ENCODE measurements around the gene CDK11A.
"Not testable (repeated sequence)": the region's sequence is repeated elsewhere in the genome, so short reads cannot be mapped to it uniquely, and the experiment has no call there.

The CDK11A gene

DNA sequence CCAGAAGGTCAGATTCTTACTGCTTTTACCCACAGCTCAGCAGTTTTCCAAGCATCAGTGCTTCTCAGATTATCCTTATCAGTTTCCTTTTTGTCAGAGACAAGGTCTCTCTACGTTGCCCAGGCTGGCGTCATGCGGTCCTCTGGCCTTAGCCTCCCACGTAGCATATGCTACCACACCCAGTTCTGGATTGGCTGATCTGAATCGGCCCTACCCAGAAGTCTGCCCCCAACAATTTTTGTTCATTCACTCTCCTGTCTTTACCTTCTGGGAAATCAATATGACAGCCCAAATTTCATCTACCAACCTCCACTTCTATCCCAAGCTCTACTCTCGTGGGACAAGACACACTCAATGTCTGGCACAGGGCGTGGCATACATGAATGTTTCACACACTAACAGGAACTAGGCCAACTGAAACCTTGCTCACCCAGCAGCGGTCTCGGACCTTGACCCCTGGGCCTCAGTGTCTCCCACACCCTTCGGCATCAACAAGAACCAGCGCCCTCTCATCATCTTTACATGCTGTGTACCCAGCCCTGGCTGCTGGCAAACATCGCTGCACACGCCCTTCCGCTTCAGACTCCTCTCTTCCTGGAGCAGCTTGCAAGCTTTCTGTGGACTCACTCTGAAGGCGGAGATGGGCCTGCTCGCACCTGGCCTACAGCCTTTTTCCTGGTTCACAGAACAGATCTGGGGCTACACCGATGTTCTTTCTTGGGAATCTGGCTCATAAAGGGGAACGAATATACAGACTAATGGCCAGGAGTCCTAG is 8.9 kb downstream of the CDK11A start:
- not testable (repeated sequence) for DNase-seq

DNA sequence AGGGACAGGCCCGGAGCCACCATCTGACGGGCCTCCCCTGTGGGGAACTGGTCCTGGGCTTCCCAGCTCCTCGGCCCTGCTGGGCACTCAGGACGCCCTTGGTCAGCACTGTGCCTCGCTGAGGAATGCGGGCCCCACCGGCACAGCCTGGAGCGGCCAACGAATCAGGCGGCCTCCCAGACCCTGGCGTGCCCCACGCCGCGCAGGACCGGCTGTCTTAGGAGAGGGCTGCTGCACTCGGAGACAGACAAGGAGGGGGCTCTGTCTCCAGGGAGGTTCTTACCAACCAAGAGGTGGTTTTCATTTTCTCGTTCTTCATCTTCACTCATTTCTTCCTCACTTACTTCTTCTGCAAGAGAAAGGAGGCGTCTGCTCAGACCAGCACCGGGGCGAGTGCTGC is 16.3 kb downstream of the CDK11A start:
- DNase-seq, result not testable (repeated sequence)

DNA sequence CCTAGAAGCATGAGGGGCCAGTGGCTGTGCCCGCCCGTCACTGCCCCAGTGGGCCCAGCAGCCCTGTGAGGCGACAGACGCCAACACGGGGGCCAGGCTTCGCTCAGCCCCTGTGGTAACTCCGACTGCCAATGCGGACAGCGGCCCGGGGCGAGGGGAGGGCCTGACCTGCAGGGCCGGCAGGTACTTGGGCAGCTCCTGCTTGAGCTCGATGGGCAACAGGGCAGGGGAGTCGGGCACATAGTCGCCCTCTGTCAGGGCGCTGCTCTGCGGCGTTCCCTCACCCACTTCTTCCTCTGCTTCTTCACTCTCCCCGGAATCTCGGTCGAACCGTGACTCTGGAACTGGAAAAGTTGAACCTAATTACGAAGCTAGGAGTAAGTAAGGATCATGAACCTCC is 16.9 kb downstream of the CDK11A start:
- not testable (repeated sequence) for DNase-seq

DNA sequence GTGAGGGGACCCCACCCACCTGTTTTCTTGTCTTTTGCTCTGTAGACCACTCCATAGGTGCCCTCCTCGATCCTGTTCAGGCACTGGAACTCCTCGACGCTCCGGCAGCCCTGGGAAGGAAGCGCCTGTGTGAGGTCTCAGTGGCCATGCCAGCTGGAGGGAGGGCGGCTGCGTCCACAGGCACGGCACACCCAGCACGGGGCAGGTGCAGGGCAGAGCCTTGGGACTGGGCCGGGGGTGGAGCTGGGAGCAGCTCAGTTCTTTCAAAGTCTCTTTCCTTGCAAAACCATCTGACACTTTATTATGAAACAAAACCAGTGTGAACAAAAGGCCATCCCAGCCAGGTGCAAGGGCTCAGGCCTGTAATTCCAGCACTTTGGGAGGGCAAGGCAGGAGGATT is 18.5 kb downstream of the CDK11A start:
- DNase-seq, result not testable (repeated sequence)

DNA sequence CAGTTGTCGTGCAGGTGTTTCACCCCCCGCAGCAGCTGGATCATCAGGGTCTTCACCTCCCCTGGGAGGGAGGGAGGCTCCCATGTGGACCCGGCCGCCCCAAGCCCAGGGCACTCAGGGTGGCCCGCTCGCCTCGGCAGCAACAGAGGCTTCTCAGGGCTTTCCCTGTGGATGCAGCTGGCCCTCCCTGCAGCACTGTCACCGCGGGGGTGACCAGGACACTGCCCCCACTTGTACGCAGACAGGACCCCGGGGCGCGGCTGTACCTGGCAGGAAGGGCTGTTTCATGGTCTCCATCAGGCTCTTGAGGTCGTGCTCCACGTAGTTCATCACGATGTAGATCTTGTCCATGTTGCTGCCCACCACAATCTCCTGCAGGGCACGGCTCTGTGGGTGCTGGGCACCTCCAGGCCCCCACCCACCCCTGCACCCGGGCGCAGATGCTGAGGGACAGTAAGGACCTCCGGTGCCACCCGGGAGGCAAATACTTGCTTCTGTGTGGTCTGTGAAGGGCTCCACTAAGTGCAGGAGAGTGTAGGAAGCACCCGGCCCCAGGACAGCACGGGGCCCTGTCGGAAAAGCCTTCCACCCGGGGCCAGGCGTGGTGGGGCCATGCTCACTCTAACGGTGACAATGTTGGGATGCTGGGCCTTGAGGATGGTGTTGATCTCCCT is 19.7 kb downstream of the CDK11A start:
- not testable (repeated sequence) for DNase-seq

DNA sequence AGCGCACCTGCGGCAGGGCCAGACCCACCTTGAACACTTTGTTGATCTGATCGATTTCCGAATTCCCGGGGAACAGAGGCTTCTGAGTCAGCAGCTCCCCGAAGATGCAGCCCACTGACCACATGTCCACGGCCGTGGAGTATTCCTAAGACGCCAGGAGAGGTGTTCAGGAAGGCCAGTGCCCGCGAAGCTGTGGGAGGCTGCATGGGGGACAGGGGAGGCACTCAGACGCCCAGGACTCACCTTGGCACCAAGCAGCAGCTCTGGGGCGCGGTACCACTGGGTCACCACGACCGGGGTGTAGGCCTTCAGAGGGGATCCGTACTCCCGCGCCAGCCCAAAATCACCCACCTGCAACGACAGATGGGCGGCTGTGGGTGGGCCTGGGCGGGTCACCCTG is 20.4 kb downstream of the CDK11A start:
- DNase-seq, result no peak

DNA sequence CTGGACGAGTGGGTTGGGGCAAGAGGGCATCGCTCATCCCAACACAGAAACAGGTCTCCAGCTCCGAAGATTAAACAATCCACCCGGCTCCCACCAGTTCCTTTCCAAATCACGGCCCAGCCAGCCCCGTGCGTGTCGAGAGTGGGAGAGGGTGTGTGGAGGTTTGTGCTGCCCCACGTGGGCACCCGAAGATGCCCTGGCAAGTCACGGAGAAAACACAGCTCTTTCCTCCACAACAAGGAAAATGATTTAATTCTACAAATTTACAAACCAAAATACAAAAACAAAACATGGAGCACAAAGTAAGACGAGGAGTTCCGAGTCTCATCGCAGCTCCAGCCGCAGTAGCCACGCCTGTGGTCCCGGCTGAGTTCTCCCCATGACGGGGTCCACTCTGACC is 21.7 kb downstream of the CDK11A start:
- DNase-seq, result not testable (repeated sequence)

DNA sequence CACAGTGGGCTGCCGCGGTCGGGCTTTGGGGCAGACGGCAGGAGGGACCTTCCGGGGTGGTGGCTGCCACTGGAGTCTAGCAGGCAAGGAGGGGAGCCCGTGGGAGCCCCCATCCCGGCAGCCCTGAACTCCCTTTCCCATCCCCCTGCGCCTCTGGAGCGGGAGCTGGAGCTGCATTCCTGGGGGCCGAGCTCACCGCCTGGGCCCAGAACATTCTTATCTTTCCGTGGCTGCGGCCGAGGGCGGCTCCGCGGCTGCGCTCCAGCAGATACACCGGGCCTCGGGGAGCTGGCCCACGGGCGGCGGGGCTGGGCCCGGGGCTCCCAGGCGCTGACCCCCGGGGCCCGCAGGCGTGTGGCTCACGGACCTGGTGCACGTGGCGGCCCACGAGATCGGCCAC is 23.6 kb downstream of the CDK11A start:
- DNase-seq, result not testable (repeated sequence)

DNA sequence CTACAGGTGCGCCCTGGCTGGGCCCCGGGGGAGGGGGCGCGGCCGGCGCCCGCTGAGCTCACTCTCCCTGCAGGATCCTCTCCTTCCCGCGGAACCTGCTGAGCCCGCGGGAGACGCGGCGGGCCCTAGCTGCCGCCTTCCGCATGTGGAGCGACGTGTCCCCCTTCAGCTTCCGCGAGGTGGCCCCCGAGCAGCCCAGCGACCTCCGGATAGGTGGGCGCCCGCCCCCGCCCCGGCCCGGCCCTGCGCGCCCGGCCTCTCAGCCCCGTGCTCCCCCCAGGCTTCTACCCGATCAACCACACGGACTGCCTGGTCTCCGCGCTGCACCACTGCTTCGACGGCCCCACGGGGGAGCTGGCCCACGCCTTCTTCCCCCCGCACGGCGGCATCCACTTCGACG is 24.1 kb downstream of the CDK11A start:
- DNase-seq, result not testable (repeated sequence)

DNA sequence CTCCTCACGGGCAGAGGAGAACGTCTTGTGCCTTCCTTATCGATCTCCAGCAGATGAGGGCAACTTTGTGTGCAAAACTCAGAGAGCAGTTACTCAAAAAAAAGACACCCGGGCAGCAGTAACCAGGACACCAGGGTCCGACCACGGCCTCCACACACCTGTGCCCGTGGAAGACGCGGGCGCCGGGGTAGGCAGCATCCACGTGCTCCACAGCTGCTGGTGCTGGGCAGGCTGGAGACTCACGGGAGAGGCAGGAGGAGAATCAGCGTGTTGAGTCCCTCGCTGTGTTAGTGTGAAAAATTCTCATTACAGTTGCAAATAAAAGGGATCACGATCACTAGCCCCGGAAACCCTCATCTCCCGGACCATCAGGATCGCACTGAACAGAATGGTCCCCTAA is 25.1 kb downstream of the CDK11A start:
- not testable (repeated sequence) for DNase-seq

DNA sequence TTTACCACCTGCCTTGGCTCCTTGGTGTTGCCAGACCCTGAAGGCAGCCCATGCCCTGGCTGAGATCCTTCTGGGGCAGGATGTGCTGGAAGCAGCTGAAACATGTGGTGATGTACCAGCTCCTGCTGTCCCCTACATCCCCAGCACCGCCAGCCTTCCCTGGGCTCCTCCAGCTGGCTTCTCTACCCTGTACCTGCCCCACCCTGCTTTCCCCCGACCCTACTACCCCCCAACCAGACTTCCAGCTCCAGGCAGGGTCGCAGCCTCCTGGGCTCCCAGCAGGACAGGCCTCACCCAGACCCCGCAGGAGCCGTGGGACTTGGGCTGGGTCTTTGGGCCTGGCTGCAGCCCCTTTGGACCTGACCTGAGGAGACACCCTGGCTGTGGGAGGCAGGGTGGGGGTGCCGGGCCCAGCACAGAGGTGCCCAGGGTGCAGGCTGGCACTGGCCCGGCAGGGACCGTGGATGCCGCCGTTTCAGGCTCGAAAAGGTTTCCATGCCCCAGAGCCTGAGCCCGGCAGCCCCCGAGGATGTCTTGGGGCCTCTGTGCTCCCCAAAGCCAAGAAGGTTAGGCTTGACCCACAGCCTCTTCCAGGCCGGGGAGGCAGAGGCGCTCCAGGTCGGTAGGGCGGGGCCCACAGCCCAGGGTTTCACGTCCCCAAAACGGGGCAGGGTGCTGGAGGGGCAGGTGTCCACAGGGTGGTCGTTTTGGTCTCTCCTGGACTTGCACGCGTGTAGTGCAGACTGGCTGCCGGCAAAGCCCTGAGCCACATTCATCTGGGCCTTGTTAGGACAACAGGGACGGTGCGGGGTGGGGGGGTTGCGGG is 26.6 kb downstream of the CDK11A start:
- not testable (repeated sequence) for DNase-seq

DNA sequence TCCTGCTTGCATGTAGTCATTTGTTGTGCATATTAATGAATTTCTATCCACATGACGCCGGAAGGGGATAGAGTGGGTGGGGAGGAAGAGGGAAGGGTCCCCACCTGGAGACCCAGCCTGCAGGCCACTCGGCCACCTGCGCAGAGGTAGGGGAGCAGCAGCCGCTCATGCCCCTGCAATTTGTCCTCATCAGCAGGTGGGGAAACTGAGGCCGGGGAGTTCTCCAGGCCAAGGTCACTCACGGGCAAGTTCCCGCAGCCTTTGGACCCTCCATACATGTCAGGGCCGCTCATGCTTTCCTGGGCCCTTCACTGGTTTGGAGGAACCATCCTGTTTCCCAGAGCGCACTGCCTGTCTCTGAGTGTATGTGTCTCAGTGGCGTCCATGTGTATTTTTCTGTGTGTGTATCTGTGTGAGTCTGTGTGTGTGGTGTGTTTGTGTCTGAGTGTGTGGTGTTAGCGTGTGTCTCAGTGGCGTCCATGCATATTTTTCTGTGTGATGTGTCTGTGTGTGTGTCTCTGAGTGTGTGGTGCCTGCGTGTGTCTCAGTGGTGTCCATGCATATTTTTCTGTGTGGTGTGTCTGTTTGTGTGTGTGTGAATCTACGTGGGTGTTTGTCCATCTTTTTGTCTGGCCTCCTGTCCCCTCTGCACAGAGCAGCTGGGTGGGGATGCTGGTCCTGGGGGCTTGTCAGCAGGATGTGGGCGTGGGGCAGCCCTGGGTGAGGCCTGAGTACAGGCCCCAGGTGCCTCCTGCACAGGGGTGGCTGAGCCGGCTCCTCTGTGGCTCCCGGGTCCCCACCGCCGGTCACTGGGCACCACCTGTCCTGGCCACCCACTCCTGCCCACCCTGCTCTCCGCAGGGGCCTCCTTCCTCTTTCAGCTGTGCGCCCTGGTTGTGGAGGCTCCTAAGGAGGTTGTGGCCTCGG is 27.5 kb downstream of the CDK11A start:
- not testable (repeated sequence) for DNase-seq

DNA sequence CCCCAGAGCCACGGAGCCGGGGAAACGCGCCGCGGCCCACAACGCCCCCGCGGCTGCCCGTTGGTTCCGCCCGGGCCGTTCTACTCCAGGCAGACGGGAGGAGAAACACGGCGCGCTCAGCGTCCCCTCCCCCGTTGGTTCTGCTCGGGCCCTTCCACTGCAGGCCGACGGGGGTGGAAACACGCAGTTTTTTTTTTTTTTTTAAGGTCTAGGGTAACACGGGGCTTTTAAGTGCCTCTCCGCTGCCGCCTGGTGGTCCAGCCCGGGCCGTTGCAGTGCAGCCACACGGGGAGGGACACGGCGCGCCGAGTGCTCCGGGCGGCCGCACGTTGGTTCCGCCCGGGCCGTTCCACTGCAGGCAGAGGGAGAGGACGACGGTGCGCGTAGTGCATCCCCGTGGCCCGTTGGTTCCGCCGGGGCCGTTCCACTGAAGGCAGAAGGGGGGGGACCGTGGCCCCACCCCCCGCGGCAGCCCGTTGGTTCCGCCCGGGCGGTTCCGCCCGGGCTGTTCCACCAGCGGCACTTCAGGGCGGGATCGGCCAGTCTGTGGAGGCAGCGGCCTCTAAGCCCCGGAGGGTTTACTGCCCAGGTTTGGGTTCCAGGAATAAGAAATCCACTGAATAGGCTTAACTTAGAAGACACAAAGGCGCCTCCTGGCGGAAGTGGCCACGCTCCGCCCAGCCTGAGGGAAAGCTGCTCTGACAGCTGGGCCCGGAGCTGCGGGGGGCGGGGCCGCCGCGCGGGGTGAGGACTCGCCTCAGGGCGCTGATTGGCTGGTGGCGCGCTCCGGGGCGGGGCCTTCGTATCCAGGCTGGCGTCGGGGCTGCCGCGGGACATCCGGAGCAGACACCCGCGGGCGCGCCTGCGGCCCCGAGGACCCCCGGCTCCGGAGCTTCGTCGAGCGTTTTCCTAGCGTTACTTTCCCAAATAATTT is 31.2 kb downstream of the CDK11A start, which contains the start of gene SLC35E2B:
Gene SLC35E2B, minus strand, starts transcription at position 82 of the 934 bp plus-strand sequence. CDS start 16,096 bp downstream, outside the sequence.
- peak; percentile 77 for DNase-seq

DNA sequence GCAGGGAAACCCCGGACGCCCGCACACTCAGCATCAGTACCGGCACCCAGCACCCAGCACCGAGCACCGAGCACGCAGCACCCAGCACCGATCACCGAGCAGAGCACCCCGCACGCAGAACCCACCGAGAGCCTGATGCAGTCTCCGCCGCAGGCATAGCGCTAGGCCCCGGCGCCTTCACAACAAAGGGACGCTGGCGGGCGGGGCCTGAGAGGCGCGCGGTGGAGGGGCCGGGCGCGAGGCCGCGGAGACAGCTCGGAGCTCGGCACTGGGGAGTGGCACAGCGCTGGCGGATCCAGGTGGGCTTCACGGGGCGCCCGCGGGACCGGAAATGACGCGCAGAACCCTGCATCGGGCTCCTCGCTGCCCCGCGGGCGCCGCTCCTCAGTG is 31.8 kb downstream of the CDK11A start:
- peak; percentile 54 for DNase-seq

DNA sequence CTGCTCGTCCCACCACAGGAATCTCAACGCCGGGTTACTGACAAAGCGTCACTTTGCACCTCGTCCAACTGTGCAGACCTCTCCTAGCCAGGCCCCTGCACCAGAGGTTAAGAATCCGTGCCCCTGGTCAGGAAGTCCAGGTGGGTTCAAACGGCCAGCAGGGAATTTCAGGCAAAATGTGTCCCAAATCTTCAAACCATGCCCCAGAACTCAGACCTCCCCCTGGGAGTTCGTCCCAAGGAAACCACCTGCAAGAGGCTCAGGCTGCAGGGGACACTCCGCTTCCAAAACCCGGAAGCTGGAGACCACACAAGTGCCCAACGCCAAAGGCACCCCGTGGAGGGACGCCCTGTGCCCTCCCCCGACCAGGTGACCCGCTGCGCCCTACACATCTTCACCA is 32.7 kb downstream of the CDK11A start:
- not testable (repeated sequence) for DNase-seq

DNA sequence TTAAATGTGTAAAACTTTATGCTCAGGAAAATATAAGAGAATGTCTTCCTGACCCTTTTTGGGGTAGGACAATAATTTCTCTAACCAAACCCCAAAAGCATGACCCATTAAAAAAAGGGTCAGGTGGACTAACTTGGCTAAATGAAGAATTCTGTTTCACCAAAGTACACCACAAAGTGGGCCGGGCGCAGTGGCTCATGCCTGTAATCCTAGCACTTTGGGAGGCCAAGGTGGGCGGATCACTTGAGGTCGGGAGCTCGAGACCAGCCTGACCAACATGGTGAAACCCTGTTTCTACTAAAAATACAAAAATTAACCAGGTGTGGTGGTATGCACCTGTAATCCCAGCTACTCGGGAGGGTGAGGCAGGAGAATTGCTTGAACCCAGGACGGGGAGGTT is 34.6 kb downstream of the CDK11A start:
- not testable (repeated sequence) for DNase-seq

DNA sequence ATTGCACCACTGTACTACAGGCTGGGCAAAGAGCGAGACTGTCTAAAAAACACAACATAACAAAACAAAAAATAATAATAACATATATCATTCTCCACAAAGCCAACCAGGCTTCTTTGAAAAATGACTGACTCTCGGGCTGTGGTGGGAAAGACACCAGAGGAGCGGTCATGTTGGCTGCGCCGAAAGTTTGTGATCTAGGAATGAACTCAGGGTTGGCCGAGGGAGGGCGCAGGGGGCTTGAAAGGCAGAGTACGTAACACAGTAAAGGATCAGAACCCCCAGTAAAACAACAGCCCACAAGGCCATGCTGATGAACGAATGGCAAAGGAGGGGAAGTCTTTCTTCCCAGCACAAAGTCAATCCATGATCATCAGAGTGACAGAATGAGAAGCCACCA is 36.3 kb downstream of the CDK11A start:
- DNase-seq, result no peak

DNA sequence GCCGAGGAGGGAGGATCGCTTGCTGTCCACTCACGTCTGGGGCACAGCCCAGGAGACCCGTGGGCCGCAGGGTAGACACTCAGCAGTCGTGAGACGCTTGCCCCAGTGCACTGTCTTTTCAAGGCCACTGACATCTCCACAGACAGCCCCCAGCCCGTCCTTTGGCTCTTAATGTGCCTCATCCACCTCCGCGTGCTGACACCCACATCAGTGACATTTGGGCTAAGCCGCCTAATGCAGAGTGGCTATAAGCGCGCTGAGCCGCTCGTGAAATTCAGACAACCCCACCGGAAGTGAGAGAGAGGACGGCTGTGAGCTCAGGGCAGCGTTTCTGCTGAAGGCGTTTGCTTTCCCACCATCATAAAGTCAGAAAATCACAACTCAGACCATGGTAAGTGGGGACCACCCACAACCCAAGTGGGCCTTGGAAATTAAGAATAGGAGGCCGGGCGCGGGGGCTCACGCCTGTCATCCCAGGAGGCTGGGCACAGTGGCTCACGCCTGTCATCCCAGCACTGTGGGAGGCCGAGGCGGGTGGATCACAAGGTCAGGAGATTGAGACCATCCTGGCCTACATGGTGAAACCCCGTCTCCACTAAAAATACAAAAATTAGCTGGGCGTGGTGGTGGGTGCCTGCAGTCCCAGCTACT is 40.0 kb downstream of the CDK11A start:
- no peak for DNase-seq

DNA sequence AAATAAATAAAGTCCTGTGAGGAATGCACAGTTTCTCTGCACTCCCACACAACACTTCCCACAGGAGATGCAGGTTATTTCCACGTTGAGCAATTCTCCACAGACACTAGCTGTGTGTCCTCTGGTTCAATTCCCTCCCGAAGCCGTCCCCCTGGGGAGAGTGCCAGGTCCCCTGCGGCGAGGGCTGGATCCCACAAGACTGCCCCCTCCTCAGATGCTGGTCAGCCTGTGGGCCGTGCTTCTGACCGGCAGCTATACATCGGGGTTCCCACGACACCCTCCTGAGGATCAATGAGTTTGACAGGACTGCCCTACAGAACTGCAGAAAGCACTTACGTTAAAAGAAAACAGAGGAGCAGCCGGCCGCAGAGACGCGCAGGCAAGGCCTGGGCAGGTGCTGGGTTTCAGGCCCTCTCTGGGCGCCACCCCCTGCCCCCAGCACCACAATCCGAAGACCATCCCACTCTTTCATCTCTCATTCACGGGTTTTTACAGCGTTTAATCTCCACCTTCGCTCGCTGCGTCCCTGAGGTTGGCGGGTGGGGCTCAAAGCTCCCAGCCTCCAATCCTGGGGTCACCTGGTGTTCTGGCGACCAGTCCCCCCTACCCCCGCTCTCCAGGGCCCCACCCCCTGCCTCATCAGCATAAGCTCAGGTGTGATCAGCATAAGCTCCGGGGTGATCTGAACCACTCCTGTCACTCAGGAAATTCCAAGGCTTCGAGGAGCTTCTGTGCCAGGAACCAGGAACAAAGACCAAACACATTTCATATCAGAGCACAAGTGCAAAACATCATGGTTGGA is 40.9 kb downstream of the CDK11A start:
- DNase-seq, result no peak

DNA sequence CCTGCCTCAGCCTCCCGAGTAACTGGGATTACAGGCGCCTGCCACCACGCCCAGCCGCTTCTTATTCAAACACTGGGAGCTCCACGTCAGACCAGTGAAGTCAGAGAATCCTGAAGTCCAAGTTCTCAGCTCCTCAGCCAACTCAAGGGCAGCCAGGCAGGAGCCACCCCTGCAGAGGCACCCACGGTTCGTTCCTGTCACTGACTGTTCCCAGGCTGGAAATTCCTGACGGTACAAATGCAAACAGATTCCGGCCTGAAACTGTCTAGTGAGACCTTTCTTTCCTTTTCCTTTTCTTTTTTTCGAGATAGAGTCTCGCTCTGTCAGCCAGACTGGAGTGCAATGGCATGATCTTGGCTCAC is 43.3 kb downstream of the CDK11A start:
- DNase-seq, result no peak
